ENCODE results near the gene C19orf33.

The C19orf33 gene

DNA sequence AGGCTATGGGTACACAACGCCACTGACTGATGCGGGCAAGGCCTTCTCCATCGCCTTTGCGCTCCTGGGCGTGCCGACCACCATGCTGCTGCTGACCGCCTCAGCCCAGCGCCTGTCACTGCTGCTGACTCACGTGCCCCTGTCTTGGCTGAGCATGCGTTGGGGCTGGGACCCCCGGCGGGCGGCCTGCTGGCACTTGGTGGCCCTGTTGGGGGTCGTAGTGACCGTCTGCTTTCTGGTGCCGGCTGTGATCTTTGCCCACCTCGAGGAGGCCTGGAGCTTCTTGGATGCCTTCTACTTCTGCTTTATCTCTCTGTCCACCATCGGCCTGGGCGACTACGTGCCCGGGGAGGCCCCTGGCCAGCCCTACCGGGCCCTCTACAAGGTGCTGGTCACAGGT is 22.5 kb downstream of the C19orf33 start:
- DNase-seq (ENCODE audit: low read depth in 1 of 2, low spot score in 1 of 2), result no peak
- TF ChIP-seq, protein P1, sequence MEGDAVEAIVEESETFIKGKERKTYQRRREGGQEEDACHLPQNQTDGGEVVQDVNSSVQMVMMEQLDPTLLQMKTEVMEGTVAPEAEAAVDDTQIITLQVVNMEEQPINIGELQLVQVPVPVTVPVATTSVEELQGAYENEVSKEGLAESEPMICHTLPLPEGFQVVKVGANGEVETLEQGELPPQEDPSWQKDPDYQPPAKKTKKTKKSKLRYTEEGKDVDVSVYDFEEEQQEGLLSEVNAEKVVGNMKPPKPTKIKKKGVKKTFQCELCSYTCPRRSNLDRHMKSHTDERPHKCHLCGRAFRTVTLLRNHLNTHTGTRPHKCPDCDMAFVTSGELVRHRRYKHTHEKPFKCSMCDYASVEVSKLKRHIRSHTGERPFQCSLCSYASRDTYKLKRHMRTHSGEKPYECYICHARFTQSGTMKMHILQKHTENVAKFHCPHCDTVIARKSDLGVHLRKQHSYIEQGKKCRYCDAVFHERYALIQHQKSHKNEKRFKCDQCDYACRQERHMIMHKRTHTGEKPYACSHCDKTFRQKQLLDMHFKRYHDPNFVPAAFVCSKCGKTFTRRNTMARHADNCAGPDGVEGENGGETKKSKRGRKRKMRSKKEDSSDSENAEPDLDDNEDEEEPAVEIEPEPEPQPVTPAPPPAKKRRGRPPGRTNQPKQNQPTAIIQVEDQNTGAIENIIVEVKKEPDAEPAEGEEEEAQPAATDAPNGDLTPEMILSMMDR (IDR thresholded peaks at IDR 0.05; ENCODE audit: insufficient read depth, low read length), result no peak
- no peak for TF ChIP-seq SPI1 (IDR thresholded peaks at IDR 0.05; ENCODE audit: borderline replicate concordance, low read depth)
- TF ChIP-seq POLR2AphosphoS5 (IDR thresholded peaks at IDR 0.05; ENCODE audit: low read depth), result no peak
- no peak for TF ChIP-seq GABPA (IDR thresholded peaks at IDR 0.05; ENCODE audit: low read depth)
- TF ChIP-seq, protein P2, sequence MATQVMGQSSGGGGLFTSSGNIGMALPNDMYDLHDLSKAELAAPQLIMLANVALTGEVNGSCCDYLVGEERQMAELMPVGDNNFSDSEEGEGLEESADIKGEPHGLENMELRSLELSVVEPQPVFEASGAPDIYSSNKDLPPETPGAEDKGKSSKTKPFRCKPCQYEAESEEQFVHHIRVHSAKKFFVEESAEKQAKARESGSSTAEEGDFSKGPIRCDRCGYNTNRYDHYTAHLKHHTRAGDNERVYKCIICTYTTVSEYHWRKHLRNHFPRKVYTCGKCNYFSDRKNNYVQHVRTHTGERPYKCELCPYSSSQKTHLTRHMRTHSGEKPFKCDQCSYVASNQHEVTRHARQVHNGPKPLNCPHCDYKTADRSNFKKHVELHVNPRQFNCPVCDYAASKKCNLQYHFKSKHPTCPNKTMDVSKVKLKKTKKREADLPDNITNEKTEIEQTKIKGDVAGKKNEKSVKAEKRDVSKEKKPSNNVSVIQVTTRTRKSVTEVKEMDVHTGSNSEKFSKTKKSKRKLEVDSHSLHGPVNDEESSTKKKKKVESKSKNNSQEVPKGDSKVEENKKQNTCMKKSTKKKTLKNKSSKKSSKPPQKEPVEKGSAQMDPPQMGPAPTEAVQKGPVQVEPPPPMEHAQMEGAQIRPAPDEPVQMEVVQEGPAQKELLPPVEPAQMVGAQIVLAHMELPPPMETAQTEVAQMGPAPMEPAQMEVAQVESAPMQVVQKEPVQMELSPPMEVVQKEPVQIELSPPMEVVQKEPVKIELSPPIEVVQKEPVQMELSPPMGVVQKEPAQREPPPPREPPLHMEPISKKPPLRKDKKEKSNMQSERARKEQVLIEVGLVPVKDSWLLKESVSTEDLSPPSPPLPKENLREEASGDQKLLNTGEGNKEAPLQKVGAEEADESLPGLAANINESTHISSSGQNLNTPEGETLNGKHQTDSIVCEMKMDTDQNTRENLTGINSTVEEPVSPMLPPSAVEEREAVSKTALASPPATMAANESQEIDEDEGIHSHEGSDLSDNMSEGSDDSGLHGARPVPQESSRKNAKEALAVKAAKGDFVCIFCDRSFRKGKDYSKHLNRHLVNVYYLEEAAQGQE (IDR thresholded peaks at IDR 0.05; ENCODE audit: insufficient replicate concordance, low read depth), result no peak
- H3K27me3 ChIP-seq (ENCODE audit: insufficient read depth, poor library complexity, severe bottlenecking), result no peaks in the 10 kb centered on the region
- H3K4me3 ChIP-seq (replicated peaks; ENCODE audit: insufficient read depth, low read length), result no peak overlapping the region
- no peak overlapping the region for H3K27ac ChIP-seq (replicated peaks)

DNA sequence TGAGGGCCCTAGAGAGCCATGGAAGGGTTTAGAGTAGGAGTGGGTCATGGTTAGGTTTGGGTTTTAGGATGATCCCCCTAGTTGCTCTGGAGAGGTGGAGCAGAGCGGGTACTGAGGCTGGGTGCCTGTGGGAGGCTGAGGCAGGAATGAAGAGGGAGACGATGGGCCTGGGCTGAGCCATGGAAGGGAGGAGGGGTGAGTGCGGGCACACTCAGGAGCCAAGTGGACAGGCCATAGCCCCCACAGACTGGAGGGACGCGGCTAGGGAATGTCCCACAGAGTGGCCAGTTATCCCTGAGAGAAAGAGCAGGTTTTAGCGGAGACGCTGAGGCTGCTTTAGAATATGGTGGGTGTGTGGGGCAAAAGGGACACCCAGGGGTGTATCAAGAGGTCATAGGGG is 25.6 kb downstream of the C19orf33 start:
- DNase-seq (ENCODE audit: low read depth in 1 of 2, low spot score in 1 of 2), result no peak
- H3K27me3 ChIP-seq (ENCODE audit: insufficient read depth, poor library complexity, severe bottlenecking), result no peaks in the 10 kb centered on the region
- TF ChIP-seq SPI1 (IDR thresholded peaks at IDR 0.05; ENCODE audit: borderline replicate concordance, low read depth), result no peak
- TF ChIP-seq, protein P2 (IDR thresholded peaks at IDR 0.05; ENCODE audit: insufficient replicate concordance, low read depth), result no peak
- no peak for TF ChIP-seq GABPA (IDR thresholded peaks at IDR 0.05; ENCODE audit: low read depth)
- TF ChIP-seq POLR2AphosphoS5 (IDR thresholded peaks at IDR 0.05; ENCODE audit: low read depth), result no peak
- TF ChIP-seq, protein P1 (IDR thresholded peaks at IDR 0.05; ENCODE audit: insufficient read depth, low read length), result no peak
- no peak overlapping the region for H3K4me3 ChIP-seq (replicated peaks; ENCODE audit: insufficient read depth, low read length)
- no peak overlapping the region for H3K27ac ChIP-seq (replicated peaks)

DNA sequence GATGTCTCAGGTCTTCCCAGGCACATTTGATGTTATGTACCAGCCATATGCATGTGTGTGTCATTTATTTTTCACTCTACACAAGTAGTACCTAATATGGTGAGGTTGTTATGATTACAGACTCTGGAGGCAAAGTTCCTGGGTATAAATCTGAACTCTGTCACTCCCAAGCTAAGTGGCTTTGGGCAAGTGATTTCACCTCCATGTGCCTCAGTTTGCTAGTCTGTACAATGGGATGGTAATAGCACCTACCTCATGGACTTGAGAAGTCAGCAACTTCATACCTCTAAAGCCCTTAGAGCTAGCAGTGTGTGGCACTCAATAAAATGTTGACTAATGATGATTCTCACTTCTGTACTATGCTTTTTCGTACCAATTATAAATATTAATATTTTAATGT is 27.7 kb downstream of the C19orf33 start:
- H3K27me3 ChIP-seq (ENCODE audit: insufficient read depth, poor library complexity, severe bottlenecking), result no peaks in the 10 kb centered on the region
- no peak overlapping the region for H3K4me3 ChIP-seq (replicated peaks; ENCODE audit: insufficient read depth, low read length)
- DNase-seq (ENCODE audit: low read depth in 1 of 2, low spot score in 1 of 2), result no peak
- H3K27ac ChIP-seq (replicated peaks), result no peak overlapping the region
- TF ChIP-seq POLR2AphosphoS5 (IDR thresholded peaks at IDR 0.05; ENCODE audit: low read depth), result no peak
- TF ChIP-seq SPI1 (IDR thresholded peaks at IDR 0.05; ENCODE audit: borderline replicate concordance, low read depth), result no peak
- no peak for TF ChIP-seq GABPA (IDR thresholded peaks at IDR 0.05; ENCODE audit: low read depth)
- TF ChIP-seq, protein P1 (IDR thresholded peaks at IDR 0.05; ENCODE audit: insufficient read depth, low read length), result no peak
- TF ChIP-seq, protein P2 (IDR thresholded peaks at IDR 0.05; ENCODE audit: insufficient replicate concordance, low read depth), result no peak
